ENCODE measurements around the gene CDC37L1.

Gene CDC37L1

DNA sequence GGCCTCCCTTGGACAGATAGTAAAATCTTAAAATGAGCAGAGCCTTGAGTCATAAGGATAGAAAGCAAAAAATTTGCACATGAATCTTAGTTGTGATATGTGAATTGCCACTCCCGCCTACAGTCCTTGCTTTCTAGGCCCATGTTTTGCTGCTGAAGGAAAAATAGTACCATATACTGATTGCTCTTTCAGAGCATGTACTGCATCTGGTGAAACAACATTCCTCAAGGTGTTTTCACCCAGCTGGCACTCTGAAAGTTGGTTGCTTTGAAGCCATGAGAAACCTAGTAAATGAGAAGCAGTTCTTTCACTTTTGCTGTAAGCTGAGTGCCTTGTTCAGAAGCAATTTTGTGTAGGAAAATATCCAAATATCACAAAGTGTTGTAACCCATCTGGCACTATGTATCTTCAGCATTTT is 10.3 kb downstream of the CDC37L1 start:
- no peak for TF ChIP-seq TCF4 (CRISPR knock-in tag; IDR thresholded peaks at IDR 0.05; ENCODE audit: borderline replicate concordance)
- no peak for TF ChIP-seq ZNF565 (CRISPR knock-in tag; conservative IDR thresholded peaks at IDR 0.05; ENCODE audit: low read depth)
- TF ChIP-seq BACH2 (CRISPR knock-in tag; IDR thresholded peaks at IDR 0.05; ENCODE audit: borderline replicate concordance): no peak
- TF ChIP-seq, protein P1, sequence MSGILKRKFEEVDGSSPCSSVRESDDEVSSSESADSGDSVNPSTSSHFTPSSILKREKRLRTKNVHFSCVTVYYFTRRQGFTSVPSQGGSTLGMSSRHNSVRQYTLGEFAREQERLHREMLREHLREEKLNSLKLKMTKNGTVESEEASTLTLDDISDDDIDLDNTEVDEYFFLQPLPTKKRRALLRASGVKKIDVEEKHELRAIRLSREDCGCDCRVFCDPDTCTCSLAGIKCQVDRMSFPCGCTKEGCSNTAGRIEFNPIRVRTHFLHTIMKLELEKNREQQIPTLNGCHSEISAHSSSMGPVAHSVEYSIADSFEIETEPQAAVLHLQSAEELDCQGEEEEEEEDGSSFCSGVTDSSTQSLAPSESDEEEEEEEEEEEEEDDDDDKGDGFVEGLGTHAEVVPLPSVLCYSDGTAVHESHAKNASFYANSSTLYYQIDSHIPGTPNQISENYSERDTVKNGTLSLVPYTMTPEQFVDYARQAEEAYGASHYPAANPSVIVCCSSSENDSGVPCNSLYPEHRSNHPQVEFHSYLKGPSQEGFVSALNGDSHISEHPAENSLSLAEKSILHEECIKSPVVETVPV (CRISPR knock-in tag; IDR thresholded peaks at IDR 0.05): no peak
- TF ChIP-seq ZNF8 (CRISPR knock-in tag; IDR thresholded peaks at IDR 0.05): no peak
- no peak for TF ChIP-seq ZC3H10 (CRISPR knock-in tag; IDR thresholded peaks at IDR 0.05)
- no peak for TF ChIP-seq ISL1 (CRISPR knock-in tag; IDR thresholded peaks at IDR 0.05)
- no peak for TF ChIP-seq CSDC2 (CRISPR knock-in tag; IDR thresholded peaks at IDR 0.05)
- TF ChIP-seq ZFP3 (CRISPR knock-in tag; IDR thresholded peaks at IDR 0.05): no peak
- TF ChIP-seq, protein P2, sequence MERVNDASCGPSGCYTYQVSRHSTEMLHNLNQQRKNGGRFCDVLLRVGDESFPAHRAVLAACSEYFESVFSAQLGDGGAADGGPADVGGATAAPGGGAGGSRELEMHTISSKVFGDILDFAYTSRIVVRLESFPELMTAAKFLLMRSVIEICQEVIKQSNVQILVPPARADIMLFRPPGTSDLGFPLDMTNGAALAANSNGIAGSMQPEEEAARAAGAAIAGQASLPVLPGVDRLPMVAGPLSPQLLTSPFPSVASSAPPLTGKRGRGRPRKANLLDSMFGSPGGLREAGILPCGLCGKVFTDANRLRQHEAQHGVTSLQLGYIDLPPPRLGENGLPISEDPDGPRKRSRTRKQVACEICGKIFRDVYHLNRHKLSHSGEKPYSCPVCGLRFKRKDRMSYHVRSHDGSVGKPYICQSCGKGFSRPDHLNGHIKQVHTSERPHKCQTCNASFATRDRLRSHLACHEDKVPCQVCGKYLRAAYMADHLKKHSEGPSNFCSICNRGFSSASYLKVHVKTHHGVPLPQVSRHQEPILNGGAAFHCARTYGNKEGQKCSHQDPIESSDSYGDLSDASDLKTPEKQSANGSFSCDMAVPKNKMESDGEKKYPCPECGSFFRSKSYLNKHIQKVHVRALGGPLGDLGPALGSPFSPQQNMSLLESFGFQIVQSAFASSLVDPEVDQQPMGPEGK (CRISPR knock-in tag; IDR thresholded peaks at IDR 0.05; ENCODE audit: borderline replicate concordance): no peak
- no peak for TF ChIP-seq ZNF70 (CRISPR knock-in tag; IDR thresholded peaks at IDR 0.05)
- TF ChIP-seq, protein P3, sequence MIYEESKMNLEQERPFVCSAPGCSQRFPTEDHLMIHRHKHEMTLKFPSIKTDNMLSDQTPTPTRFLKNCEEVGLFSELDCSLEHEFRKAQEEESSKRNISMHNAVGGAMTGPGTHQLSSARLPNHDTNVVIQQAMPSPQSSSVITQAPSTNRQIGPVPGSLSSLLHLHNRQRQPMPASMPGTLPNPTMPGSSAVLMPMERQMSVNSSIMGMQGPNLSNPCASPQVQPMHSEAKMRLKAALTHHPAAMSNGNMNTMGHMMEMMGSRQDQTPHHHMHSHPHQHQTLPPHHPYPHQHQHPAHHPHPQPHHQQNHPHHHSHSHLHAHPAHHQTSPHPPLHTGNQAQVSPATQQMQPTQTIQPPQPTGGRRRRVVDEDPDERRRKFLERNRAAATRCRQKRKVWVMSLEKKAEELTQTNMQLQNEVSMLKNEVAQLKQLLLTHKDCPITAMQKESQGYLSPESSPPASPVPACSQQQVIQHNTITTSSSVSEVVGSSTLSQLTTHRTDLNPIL (CRISPR knock-in tag; IDR thresholded peaks at IDR 0.05; ENCODE audit: low read depth): no peak
- TF ChIP-seq GLIS3 (CRISPR knock-in tag; IDR thresholded peaks at IDR 0.05): no peak
- no peak for TF ChIP-seq OSR1 (CRISPR knock-in tag; IDR thresholded peaks at IDR 0.05)
- TF ChIP-seq, protein P4, sequence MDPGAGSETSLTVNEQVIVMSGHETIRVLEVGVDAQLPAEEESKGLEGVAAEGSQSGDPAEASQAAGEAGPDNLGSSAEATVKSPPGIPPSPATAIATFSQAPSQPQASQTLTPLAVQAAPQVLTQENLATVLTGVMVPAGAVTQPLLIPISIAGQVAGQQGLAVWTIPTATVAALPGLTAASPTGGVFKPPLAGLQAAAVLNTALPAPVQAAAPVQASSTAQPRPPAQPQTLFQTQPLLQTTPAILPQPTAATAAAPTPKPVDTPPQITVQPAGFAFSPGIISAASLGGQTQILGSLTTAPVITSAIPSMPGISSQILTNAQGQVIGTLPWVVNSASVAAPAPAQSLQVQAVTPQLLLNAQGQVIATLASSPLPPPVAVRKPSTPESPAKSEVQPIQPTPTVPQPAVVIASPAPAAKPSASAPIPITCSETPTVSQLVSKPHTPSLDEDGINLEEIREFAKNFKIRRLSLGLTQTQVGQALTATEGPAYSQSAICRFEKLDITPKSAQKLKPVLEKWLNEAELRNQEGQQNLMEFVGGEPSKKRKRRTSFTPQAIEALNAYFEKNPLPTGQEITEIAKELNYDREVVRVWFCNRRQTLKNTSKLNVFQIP (CRISPR knock-in tag; IDR thresholded peaks at IDR 0.05; ENCODE audit: borderline replicate concordance, low read depth): no peak
- no peak for TF ChIP-seq SNAI2 (CRISPR knock-in tag; IDR thresholded peaks at IDR 0.05)
- TF ChIP-seq ARNTL (CRISPR knock-in tag; IDR thresholded peaks at IDR 0.05; ENCODE audit: borderline replicate concordance, low read depth): no peak
- TF ChIP-seq RARB (CRISPR knock-in tag; IDR thresholded peaks at IDR 0.05): no peak
- no peak for ATAC-seq

DNA sequence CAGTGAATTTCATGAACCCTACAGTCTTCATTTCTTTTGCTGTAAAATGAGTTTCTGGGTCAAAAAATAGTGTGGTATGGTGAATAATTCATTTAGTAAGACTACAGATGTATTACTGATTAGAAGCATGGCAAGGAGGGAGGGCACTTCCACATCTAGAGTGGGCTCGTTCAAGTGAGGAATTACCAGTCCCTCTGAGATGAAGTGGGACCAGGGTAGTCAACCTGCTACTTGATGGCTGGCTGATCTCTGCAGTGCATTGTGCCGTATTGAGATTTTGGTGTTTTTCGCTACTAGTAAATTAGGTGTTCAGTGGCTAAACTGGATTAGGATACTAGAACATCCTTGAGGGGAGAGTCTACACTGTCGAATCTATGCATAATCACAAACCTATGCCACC is 10.8 kb downstream of the CDC37L1 start:
- ATAC-seq: no peak
- TF ChIP-seq SNAI2 (CRISPR knock-in tag; IDR thresholded peaks at IDR 0.05) (no peak), PPARA (CRISPR knock-in tag; IDR thresholded peaks at IDR 0.05; ENCODE audit: borderline replicate concordance) (no peak), ZC3H10 (CRISPR knock-in tag; IDR thresholded peaks at IDR 0.05) (no peak), ESRRG (CRISPR knock-in tag; IDR thresholded peaks at IDR 0.05) (no peak), ARNTL (CRISPR knock-in tag; IDR thresholded peaks at IDR 0.05; ENCODE audit: borderline replicate concordance, low read depth) (no peak), ZNF565 (CRISPR knock-in tag; conservative IDR thresholded peaks at IDR 0.05; ENCODE audit: low read depth) (no peak), BACH2 (CRISPR knock-in tag; IDR thresholded peaks at IDR 0.05; ENCODE audit: borderline replicate concordance) (no peak), RARB (CRISPR knock-in tag; IDR thresholded peaks at IDR 0.05) (no peak), ZFP3 (CRISPR knock-in tag; IDR thresholded peaks at IDR 0.05) (no peak), OSR1 (CRISPR knock-in tag; IDR thresholded peaks at IDR 0.05) (no peak), TOX (CRISPR knock-in tag; IDR thresholded peaks at IDR 0.05; ENCODE audit: borderline replicate concordance) (no peak), ZFP30 (CRISPR knock-in tag; IDR thresholded peaks at IDR 0.05) (no peak), CSDC2 (CRISPR knock-in tag; IDR thresholded peaks at IDR 0.05) (no peak), ISL1 (CRISPR knock-in tag; IDR thresholded peaks at IDR 0.05) (no peak), ZNF8 (CRISPR knock-in tag; IDR thresholded peaks at IDR 0.05) (no peak), GLIS3 (CRISPR knock-in tag; IDR thresholded peaks at IDR 0.05) (no peak)
- TF ChIP-seq, protein P4 (CRISPR knock-in tag; IDR thresholded peaks at IDR 0.05; ENCODE audit: borderline replicate concordance, low read depth): no peak
- TF ChIP-seq, protein P3 (CRISPR knock-in tag; IDR thresholded peaks at IDR 0.05; ENCODE audit: low read depth): no peak
- TF ChIP-seq, protein P5, sequence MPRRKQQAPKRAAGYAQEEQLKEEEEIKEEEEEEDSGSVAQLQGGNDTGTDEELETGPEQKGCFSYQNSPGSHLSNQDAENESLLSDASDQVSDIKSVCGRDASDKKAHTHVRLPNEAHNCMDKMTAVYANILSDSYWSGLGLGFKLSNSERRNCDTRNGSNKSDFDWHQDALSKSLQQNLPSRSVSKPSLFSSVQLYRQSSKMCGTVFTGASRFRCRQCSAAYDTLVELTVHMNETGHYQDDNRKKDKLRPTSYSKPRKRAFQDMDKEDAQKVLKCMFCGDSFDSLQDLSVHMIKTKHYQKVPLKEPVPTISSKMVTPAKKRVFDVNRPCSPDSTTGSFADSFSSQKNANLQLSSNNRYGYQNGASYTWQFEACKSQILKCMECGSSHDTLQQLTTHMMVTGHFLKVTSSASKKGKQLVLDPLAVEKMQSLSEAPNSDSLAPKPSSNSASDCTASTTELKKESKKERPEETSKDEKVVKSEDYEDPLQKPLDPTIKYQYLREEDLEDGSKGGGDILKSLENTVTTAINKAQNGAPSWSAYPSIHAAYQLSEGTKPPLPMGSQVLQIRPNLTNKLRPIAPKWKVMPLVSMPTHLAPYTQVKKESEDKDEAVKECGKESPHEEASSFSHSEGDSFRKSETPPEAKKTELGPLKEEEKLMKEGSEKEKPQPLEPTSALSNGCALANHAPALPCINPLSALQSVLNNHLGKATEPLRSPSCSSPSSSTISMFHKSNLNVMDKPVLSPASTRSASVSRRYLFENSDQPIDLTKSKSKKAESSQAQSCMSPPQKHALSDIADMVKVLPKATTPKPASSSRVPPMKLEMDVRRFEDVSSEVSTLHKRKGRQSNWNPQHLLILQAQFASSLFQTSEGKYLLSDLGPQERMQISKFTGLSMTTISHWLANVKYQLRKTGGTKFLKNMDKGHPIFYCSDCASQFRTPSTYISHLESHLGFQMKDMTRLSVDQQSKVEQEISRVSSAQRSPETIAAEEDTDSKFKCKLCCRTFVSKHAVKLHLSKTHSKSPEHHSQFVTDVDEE (CRISPR knock-in tag; IDR thresholded peaks at IDR 0.05): no peak
- TF ChIP-seq, protein P2 (CRISPR knock-in tag; IDR thresholded peaks at IDR 0.05; ENCODE audit: borderline replicate concordance): no peak

Data from SK-N-SH treated with all-trans-retinoic acid at 6 μM for 48 hours (cell line).